Measurements from ENCODE around the gene TIMM22.

DNA sequence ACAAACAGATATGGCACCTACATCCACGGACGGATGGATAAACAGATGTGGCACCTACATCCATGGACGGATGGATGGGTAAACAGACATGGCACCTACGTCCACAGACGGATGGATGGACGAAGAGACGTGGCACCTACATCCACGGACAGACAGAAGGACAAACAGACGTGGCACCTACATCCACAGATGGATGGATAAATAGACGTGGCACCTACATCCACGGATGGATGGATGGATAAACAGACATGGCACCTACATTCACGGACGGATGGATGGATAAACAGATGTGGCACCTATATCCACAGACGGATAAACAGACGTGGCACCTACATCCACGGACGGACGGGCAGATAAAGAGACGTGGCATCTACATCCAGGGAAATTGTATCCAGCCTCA, 45.6 kb downstream of the TIMM22 start:
- TF ChIP-seq, protein P1, sequence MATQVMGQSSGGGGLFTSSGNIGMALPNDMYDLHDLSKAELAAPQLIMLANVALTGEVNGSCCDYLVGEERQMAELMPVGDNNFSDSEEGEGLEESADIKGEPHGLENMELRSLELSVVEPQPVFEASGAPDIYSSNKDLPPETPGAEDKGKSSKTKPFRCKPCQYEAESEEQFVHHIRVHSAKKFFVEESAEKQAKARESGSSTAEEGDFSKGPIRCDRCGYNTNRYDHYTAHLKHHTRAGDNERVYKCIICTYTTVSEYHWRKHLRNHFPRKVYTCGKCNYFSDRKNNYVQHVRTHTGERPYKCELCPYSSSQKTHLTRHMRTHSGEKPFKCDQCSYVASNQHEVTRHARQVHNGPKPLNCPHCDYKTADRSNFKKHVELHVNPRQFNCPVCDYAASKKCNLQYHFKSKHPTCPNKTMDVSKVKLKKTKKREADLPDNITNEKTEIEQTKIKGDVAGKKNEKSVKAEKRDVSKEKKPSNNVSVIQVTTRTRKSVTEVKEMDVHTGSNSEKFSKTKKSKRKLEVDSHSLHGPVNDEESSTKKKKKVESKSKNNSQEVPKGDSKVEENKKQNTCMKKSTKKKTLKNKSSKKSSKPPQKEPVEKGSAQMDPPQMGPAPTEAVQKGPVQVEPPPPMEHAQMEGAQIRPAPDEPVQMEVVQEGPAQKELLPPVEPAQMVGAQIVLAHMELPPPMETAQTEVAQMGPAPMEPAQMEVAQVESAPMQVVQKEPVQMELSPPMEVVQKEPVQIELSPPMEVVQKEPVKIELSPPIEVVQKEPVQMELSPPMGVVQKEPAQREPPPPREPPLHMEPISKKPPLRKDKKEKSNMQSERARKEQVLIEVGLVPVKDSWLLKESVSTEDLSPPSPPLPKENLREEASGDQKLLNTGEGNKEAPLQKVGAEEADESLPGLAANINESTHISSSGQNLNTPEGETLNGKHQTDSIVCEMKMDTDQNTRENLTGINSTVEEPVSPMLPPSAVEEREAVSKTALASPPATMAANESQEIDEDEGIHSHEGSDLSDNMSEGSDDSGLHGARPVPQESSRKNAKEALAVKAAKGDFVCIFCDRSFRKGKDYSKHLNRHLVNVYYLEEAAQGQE (IDR thresholded peaks at IDR 0.05; ENCODE audit: insufficient read depth in 1 of 2, low read depth in 2 of 2, low read length in 2 of 2): no peak
- TF ChIP-seq POLR2AphosphoS5 (IDR thresholded peaks at IDR 0.05; ENCODE audit: low read depth, low read length) (no peak), SIN3A (IDR thresholded peaks at IDR 0.05; ENCODE audit: borderline replicate concordance, insufficient read depth, low read length) (no peak), TAF1 (IDR thresholded peaks at IDR 0.05; ENCODE audit: borderline replicate concordance, insufficient read depth, low read length) (no peak), FOXP2 (optimal IDR thresholded peaks at IDR 0.05; ENCODE audit: borderline replicate concordance, extremely low read depth, extremely low read length, insufficient read depth) (no peak)
